HEK293T (cell line): ENCODE measurements around the gene MIA2.
"Not testable (repeated sequence)": the region's sequence is repeated elsewhere in the genome, so short reads cannot be mapped to it uniquely, and the experiment has no call there.

ENCODE experiments used
- FOXM1 ChIP-seq: fragments of 450-650 bp; IDR thresholded peaks from 2 replicates; pipeline ENCODE4 v1.6.1; 2017; ENCODE audit warnings: mild to moderate bottlenecking, borderline replicate concordance
- L3MBTL2 ChIP-seq: fragments of 450-650 bp; conservative IDR thresholded peaks from 2 replicates; pipeline ENCODE4 v1.6.1; 2016; ENCODE audit warnings: mild to moderate bottlenecking
- NFRKB ChIP-seq: fragments of 450-650 bp; IDR thresholded peaks from 2 replicates; pipeline ENCODE4 v1.6.1; 2016; ENCODE audit warnings: mild to moderate bottlenecking, moderate library complexity
- SP1 ChIP-seq: fragments of 450-650 bp; IDR thresholded peaks from 2 replicates; pipeline ENCODE4 v1.6.1; 2017
- TARDBP ChIP-seq: fragments of 450-650 bp; IDR thresholded peaks from 2 replicates; pipeline ENCODE4 v1.6.1; 2016

DNA sequence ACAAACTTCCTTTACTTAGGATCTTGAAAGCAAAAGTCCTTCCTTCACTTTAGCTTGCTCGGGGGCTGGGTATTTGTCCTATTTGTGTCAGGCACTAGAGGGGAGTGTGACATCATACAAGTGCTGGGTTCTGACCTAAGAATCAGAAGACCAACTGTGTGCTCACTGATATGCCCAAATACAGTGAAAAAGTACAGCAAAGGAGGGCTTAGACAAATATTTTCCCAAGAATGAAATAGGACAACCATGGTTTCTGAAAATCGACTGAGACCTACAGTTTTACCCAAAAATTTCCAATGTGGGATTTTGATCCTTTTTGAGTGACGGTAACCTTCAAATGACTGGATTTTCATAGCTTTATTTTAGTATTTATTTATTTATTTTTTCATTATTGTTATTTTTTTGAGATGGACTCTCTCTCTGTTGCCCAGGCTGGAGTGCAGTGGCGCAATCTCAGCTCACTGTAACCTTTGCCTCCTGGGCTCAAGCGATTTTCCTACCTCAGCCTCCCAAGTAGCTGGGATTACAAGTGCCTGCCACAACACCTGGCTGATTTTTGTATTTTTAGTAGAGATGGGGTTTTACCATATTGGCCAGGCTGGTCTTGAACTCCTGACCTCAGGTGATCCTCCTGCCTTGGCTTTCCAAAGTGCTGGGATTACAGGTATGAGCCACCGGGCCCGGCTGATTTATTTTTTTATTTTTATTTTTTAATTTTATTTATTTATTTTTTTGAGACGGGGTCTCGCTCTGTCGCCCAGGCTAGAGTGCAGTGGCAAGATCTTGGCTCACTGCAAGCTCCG is 1.8 kb upstream of the MIA2 start:
- not testable (repeated sequence) for TF ChIP-seq SP1, FOXM1, L3MBTL2, NFRKB, TARDBP
